GM12801 (cell line): ENCODE results near the gene CETP.

Source experiments
- CTCF ChIP-seq: IDR thresholded peaks from one replicate; pipeline ENCODE4 v1.5.1; 2011; ENCODE audit warnings: control low read depth; ENCODE audit not compliant: insufficient read length; ENCODE audit errors: extremely low read depth

Gene CETP

GRCh38 chr16:56961851-56962281 lies at the start of gene CETP:
Gene CETP, plus strand, starts transcription at chr16:56961950. Its CDS starts 30 bp downstream, at chr16:56961980.
- TF ChIP-seq CTCF, result no peak

- TF ChIP-seq CTCF, result no peak
These were observed 48.7 kb upstream of the CETP start for GRCh38 chr16:56912746-56913708.

GRCh38 chr16:56914896-56915295 lies 46.9 kb upstream of the CETP start:
- TF ChIP-seq CTCF, result no peak

- no peak for TF ChIP-seq CTCF
These were observed 46.2 kb upstream of the CETP start for GRCh38 chr16:56915336-56916119.

- no peak for TF ChIP-seq CTCF
These were observed 45.0 kb upstream of the CETP start for GRCh38 chr16:56916571-56917403.

- TF ChIP-seq CTCF, result no peak
These were observed 43.2 kb upstream of the CETP start for GRCh38 chr16:56918467-56919012.
